Measurements from ENCODE around the gene PKP1.

GRCh38 chr1:201260648-201261311 is 22.5 kb upstream of the PKP1 start:
- TF ChIP-seq CTCF (IDR thresholded peaks at IDR 0.05): no peak
- TF ChIP-seq EZH2 (IDR thresholded peaks at IDR 0.05): no peak
- no peak for TF ChIP-seq EZH2phosphoT487 (IDR thresholded peaks at IDR 0.05)
